ENCODE measurements around the gene PAGR1. TPM values are rescaled to one million over a fixed set of nuclear protein-coding genes. Genes with fewer than 3 reads are reported as not detected.
A peak's percentile ranks its signal among the peaks of the same experiment; 100 is the strongest.
"Not testable (repeated sequence)": the region's sequence is repeated elsewhere in the genome, so short reads cannot be mapped to it uniquely, and the experiment has no call there.

The PAGR1 gene
- polyA plus RNA-seq, 1 donor: 36.4 TPM

- H3K4me1 ChIP-seq (ENCODE audit: control insufficient read depth, insufficient read depth, low read length): no peaks in the 10 kb centered on the region
- no peaks in the 10 kb centered on the region for H3K9me3 ChIP-seq (ENCODE audit: control insufficient read depth, low read depth, low read length)
- H3K27me3 ChIP-seq (ENCODE audit: control insufficient read depth, insufficient read depth, low read length): no peaks in the 10 kb centered on the region
- 76% methylated on average over 3 of the region's 10 CpGs for WGBS (ENCODE audit: insufficient coverage, low lambda C conversion rate)
- no peak within 1 kb of the TSS for H3K4me3 ChIP-seq (ENCODE audit: low read length)
- no peaks in the 10 kb centered on the region for H3K36me3 ChIP-seq (ENCODE audit: control insufficient read depth, insufficient read depth, low read length)
- no peak within 1 kb of the TSS for H3K27ac ChIP-seq (ENCODE audit: low read length)
- DNase-seq: no peak
These were observed 38.2 kb upstream of the PAGR1 start, which contains the start of gene ZG16 for GRCh38 chr16:29777576-29778350. ZG16 (plus strand) TSS chr16:29778256; CDS start chr16:29779267, 1,011 bp downstream.

- no CpG with 5 or more reads among the region's 10 CpGs for WGBS (ENCODE audit: insufficient coverage, low lambda C conversion rate)
- Histone ChIP-seq H3K27ac (ENCODE audit: low read length) (no peak overlapping the region), H3K4me1 (ENCODE audit: control insufficient read depth, insufficient read depth, low read length) (no peaks in the 10 kb centered on the region), H3K9me3 (ENCODE audit: control insufficient read depth, low read depth, low read length) (no peaks in the 10 kb centered on the region), H3K27me3 (ENCODE audit: control insufficient read depth, insufficient read depth, low read length) (no peaks in the 10 kb centered on the region), H3K36me3 (ENCODE audit: control insufficient read depth, insufficient read depth, low read length) (no peaks in the 10 kb centered on the region), H3K4me3 (ENCODE audit: low read length) (no peak overlapping the region)
- DNase-seq: no peak
These were observed 36.5 kb upstream of the PAGR1 start for GRCh38 chr16:29779474-29779873.

GRCh38 chr16:29783094-29783953 lies 32.6 kb upstream of the PAGR1 start:
- not testable (repeated sequence) for H3K36me3 ChIP-seq (ENCODE audit: control insufficient read depth, insufficient read depth, low read length); H3K4me1 ChIP-seq (ENCODE audit: control insufficient read depth, insufficient read depth, low read length); H3K27me3 ChIP-seq (ENCODE audit: control insufficient read depth, insufficient read depth, low read length); DNase-seq; H3K27ac ChIP-seq (ENCODE audit: low read length); H3K4me3 ChIP-seq (ENCODE audit: low read length); H3K9me3 ChIP-seq (ENCODE audit: control insufficient read depth, low read depth, low read length)
- no CpG with 5 or more reads among the region's 13 CpGs for WGBS (ENCODE audit: insufficient coverage, low lambda C conversion rate)

GRCh38 chr16:29784157-29784556 lies 31.8 kb upstream of the PAGR1 start:
- H3K9me3 ChIP-seq (ENCODE audit: control insufficient read depth, low read depth, low read length): peaks cover 4% of the 10 kb centered on the region
- H3K36me3 ChIP-seq (ENCODE audit: control insufficient read depth, insufficient read depth, low read length): no peaks in the 10 kb centered on the region
- no peaks in the 10 kb centered on the region for H3K4me1 ChIP-seq (ENCODE audit: control insufficient read depth, insufficient read depth, low read length)
- DNase-seq: no peak
- H3K4me3 ChIP-seq (ENCODE audit: low read length): no peak overlapping the region
- no peak overlapping the region for H3K27ac ChIP-seq (ENCODE audit: low read length)
- H3K27me3 ChIP-seq (ENCODE audit: control insufficient read depth, insufficient read depth, low read length): no peaks in the 10 kb centered on the region
- no CpG with 5 or more reads among the region's 2 CpGs for WGBS (ENCODE audit: insufficient coverage, low lambda C conversion rate)

GRCh38 chr16:29784901-29785500 lies 31.0 kb upstream of the PAGR1 start:
- Histone ChIP-seq H3K36me3 (ENCODE audit: control insufficient read depth, insufficient read depth, low read length) (no peaks in the 10 kb centered on the region), H3K27ac (ENCODE audit: low read length) (no peak overlapping the region), H3K4me3 (ENCODE audit: low read length) (no peak overlapping the region), H3K9me3 (ENCODE audit: control insufficient read depth, low read depth, low read length) (peaks cover 4% of the 10 kb centered on the region), H3K27me3 (ENCODE audit: control insufficient read depth, insufficient read depth, low read length) (no peaks in the 10 kb centered on the region), H3K4me1 (ENCODE audit: control insufficient read depth, insufficient read depth, low read length) (peaks cover 3% of the 10 kb centered on the region)
- peak in 1 of 2 donors; percentile 61 for DNase-seq
- WGBS (ENCODE audit: insufficient coverage, low lambda C conversion rate): no CpG with 5 or more reads among the region's 38 CpGs

GRCh38 chr16:29787155-29787554 lies 28.8 kb upstream of the PAGR1 start:
- not testable (repeated sequence) for H3K4me3 ChIP-seq (ENCODE audit: low read length); H3K36me3 ChIP-seq (ENCODE audit: control insufficient read depth, insufficient read depth, low read length); H3K4me1 ChIP-seq (ENCODE audit: control insufficient read depth, insufficient read depth, low read length); H3K27me3 ChIP-seq (ENCODE audit: control insufficient read depth, insufficient read depth, low read length); H3K9me3 ChIP-seq (ENCODE audit: control insufficient read depth, low read depth, low read length); H3K27ac ChIP-seq (ENCODE audit: low read length); DNase-seq
- no CpG with 5 or more reads among the region's 4 CpGs for WGBS (ENCODE audit: insufficient coverage, low lambda C conversion rate)

GRCh38 chr16:29789775-29790182 lies 26.2 kb upstream of the PAGR1 start:
- Histone ChIP-seq H3K27ac (ENCODE audit: low read length) (peak overlapping the region; percentile 79), H3K27me3 (ENCODE audit: control insufficient read depth, insufficient read depth, low read length) (no peaks in the 10 kb centered on the region), H3K9me3 (ENCODE audit: control insufficient read depth, low read depth, low read length) (peaks cover 4% of the 10 kb centered on the region), H3K36me3 (ENCODE audit: control insufficient read depth, insufficient read depth, low read length) (no peaks in the 10 kb centered on the region), H3K4me1 (ENCODE audit: control insufficient read depth, insufficient read depth, low read length) (peaks cover 6% of the 10 kb centered on the region), H3K4me3 (ENCODE audit: low read length) (peak overlapping the region; percentile 94)
- WGBS (ENCODE audit: insufficient coverage, low lambda C conversion rate): no CpG with 5 or more reads among the region's 20 CpGs
- no peak for DNase-seq

GRCh38 chr16:29790183-29790948 lies 25.6 kb upstream of the PAGR1 start, which contains the start of gene KIF22:
KIF22 (plus strand) TSS chr16:29790751; CDS start chr16:29790760, 9 bp downstream.
- Histone ChIP-seq H3K4me3 (ENCODE audit: low read length) (peak within 1 kb of the TSS; percentile 94), H3K4me1 (ENCODE audit: control insufficient read depth, insufficient read depth, low read length) (peaks cover 6% of the 10 kb centered on the region), H3K9me3 (ENCODE audit: control insufficient read depth, low read depth, low read length) (no peaks in the 10 kb centered on the region), H3K27me3 (ENCODE audit: control insufficient read depth, insufficient read depth, low read length) (no peaks in the 10 kb centered on the region), H3K36me3 (ENCODE audit: control insufficient read depth, insufficient read depth, low read length) (no peaks in the 10 kb centered on the region), H3K27ac (ENCODE audit: low read length) (peak within 1 kb of the TSS; percentile 79)
- no CpG with 5 or more reads among the region's 67 CpGs for WGBS (ENCODE audit: insufficient coverage, low lambda C conversion rate)
- peak; percentile 99 for DNase-seq

- peak overlapping the region; percentile 58 for H3K27ac ChIP-seq (ENCODE audit: low read length)
- H3K9me3 ChIP-seq (ENCODE audit: control insufficient read depth, low read depth, low read length): no peaks in the 10 kb centered on the region
- H3K4me3 ChIP-seq (ENCODE audit: low read length): peak overlapping the region; percentile 94
- no peaks in the 10 kb centered on the region for H3K36me3 ChIP-seq (ENCODE audit: control insufficient read depth, insufficient read depth, low read length)
- no CpG with 5 or more reads among the region's 31 CpGs for WGBS (ENCODE audit: insufficient coverage, low lambda C conversion rate)
- H3K27me3 ChIP-seq (ENCODE audit: control insufficient read depth, insufficient read depth, low read length): no peaks in the 10 kb centered on the region
- H3K4me1 ChIP-seq (ENCODE audit: control insufficient read depth, insufficient read depth, low read length): peaks cover 6% of the 10 kb centered on the region
- peak in 1 of 2 donors; percentile 40 for DNase-seq
These were observed 24.8 kb upstream of the PAGR1 start for GRCh38 chr16:29790949-29791844.

All from large intestine (tissue), 3 donors.